ENCODE results near the gene MRPS24. TPM values are rescaled to one million over a fixed set of nuclear protein-coding genes. Genes with fewer than 3 reads are reported as not detected.
"Not testable (repeated sequence)": the region's sequence is repeated elsewhere in the genome, so short reads cannot be mapped to it uniquely, and the experiment has no call there.

Gene MRPS24
- total RNA-seq, 1 donor = 82.1 TPM

DNA sequence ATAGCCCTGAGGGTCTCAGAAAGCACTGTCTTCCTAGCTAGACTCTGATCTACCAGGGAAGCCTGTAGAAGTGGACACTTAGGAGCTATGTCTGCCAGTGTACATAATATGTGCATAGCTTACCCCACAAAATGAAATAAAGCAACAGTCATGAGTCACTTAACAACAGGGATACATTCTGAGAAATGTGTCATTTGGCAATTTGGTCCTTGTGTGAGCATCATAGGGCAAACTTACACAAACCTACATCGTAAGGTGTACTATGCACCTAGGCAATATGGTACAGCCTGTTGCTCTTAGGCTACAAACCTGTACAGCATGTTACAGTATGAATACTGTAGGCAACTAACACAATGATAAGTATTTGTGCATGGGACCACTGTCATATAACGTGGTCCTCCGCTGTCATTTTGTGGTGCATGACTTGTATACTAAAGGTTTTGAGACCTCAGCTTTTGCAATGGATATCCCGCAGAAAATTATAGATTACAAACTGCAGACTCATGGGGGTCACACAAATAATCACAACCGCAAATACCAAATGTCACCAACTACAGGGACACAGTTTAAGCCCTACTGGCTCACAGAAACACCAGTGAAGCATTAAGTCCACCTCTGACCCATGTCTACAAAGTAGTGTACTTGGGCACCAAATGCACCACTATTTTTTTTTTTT is 35.4 kb upstream of the MRPS24 start:
- TF ChIP-seq, protein P1, sequence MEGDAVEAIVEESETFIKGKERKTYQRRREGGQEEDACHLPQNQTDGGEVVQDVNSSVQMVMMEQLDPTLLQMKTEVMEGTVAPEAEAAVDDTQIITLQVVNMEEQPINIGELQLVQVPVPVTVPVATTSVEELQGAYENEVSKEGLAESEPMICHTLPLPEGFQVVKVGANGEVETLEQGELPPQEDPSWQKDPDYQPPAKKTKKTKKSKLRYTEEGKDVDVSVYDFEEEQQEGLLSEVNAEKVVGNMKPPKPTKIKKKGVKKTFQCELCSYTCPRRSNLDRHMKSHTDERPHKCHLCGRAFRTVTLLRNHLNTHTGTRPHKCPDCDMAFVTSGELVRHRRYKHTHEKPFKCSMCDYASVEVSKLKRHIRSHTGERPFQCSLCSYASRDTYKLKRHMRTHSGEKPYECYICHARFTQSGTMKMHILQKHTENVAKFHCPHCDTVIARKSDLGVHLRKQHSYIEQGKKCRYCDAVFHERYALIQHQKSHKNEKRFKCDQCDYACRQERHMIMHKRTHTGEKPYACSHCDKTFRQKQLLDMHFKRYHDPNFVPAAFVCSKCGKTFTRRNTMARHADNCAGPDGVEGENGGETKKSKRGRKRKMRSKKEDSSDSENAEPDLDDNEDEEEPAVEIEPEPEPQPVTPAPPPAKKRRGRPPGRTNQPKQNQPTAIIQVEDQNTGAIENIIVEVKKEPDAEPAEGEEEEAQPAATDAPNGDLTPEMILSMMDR (IDR thresholded peaks at IDR 0.05; ENCODE audit: insufficient read depth, low read length) = no peak
- peak; percentile 25 for DNase-seq (ENCODE audit: low read depth)
- H3K4me3 ChIP-seq (ENCODE audit: low read depth, low read length) = peak overlapping the region; percentile 82

DNA sequence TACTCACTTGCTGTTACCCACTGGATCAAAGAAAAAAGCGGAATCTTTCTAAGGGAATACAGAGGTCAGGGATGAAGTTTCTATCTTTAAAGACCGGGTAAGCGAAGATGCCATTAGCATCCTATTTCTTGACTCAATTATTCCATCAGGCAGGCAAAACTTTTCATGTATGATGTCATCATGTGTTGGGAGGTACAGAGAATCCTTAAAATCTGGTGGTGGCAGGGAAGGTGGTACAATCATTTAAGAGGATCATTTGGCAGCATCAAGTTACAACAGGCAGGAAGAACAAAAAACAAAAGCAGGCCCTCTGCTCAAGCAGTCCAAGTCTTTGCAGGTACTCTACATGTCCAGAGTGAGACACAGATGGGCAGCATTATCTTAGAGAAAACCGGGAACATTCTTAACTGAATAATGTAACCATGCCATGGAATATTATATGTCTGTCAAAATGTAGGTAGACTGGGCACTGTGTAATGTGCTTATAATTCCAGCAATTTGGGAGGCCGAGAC is 33.3 kb upstream of the MRPS24 start:
- no peak overlapping the region for H3K4me3 ChIP-seq (ENCODE audit: low read depth, low read length)
- TF ChIP-seq, protein P1 (IDR thresholded peaks at IDR 0.05; ENCODE audit: insufficient read depth, low read length) = no peak
- no peak for DNase-seq (ENCODE audit: low read depth)

DNA sequence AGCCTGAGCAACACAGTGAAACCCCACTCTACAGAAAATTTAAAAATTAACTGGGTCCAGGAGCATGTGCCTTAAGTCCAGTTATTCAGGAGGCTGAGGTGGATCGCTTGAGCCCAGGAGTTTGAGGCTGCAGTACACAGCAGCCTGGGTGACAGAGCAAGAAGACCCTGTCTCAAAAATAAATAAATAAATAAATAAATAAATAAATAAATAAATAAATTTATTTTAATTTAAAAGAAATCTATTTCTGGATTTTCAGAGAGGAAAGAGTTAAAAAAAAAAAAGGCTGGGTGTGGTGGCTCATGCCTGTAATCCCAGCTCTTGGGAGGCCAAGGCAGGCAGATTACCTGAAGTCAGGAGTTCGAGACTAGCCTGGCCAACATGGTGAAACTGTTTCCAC is 29.3 kb upstream of the MRPS24 start:
- DNase-seq (ENCODE audit: low read depth); H3K4me3 ChIP-seq (ENCODE audit: low read depth, low read length): not testable (repeated sequence)

DNA sequence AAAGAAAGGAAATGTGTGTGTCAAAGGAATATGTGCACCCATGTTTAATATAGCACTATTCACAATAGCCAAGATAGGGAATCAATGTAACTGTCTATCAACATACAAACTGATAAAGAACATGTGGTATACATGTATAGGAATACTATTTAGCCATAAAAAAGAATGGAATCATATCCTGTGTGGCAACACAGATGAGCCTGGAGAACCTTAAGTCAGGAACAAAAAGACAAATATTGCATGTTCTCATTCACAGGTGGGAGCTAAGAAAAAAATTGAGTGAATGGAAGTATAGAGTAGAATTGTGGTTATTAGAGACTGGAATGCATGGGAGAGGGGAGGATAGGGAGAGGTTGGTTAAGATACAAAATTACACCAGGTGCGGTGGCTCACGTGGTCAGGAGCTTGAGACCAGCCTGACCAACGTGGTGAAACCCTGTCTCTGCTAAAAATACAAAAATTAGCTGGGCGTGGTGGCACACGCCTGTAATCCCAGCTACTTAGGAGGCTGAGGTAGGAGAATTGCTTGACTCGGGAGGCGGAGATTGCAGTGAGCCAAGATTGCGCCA is 26.6 kb upstream of the MRPS24 start:
- no peak overlapping the region for H3K4me3 ChIP-seq (ENCODE audit: low read depth, low read length)
- DNase-seq (ENCODE audit: low read depth) = no peak
- TF ChIP-seq, protein P1 (IDR thresholded peaks at IDR 0.05; ENCODE audit: insufficient read depth, low read length) = no peak

DNA sequence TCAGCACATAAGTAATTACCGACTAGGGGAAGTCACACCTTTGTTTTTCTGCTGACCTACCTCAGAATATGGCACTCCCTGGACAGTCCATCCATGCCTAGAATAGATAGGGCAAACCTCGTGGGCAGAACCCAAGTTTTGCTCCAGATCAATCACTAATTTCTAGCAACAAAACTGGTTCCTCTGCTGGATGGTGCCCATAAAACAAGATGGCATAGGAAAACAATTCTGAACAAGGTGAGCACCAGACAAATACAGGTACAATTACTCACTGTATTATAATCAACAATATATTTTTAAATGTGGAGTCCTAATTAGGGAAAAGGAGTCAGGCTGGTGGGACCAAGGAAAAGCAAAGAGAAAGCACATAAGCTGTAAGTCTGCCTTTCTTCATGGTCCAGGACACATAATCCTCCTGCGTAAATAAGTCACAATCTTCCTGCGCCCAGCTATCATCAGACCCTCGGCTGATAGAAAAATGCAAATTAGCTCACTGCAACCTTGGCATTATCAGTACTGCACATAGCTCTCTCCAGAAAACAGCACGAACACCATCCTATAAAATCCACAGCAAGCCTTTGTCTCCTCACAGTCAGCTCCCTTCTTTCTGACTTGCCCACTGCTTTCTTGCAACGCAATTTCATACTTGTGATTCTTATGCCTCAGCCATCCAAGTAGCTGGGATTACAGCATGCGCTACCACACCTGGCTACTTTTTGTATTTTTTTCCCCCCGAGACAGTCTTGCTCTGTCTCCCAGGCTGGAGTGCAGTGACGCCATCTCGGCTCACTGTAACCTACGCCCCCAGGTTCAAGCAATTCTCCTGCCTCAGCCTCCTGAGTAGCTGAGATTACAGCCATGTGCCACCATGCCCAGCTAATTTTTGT is 22.0 kb upstream of the MRPS24 start:
- no peak for DNase-seq (ENCODE audit: low read depth)
- H3K4me3 ChIP-seq (ENCODE audit: low read depth, low read length) = no peak overlapping the region
- TF ChIP-seq, protein P1 (IDR thresholded peaks at IDR 0.05; ENCODE audit: insufficient read depth, low read length) = no peak

DNA sequence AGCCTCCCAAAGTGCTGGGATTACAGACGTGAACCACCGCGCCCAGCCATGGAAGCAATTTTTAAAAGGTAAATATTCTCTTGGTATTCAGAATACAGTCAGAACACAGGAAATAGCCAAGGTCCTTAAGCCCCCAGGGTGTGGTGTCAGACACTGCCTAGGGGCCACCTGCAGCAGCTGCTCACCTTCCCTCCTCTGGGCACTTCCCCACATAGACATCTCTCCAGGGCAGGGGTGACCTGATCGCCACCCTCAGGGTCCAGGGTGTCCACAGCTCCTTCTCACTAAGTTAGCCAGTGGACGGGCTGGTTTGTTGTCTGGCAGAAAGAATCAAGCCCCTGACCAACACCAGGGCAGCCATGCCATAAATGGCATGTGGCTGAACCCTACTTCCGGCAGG is 21.2 kb upstream of the MRPS24 start:
- no peak overlapping the region for H3K4me3 ChIP-seq (ENCODE audit: low read depth, low read length)
- TF ChIP-seq, protein P1 (IDR thresholded peaks at IDR 0.05; ENCODE audit: insufficient read depth, low read length) = no peak
- DNase-seq (ENCODE audit: low read depth) = no peak

Data from fibroblast of the aortic adventitia (primary cell).